Upper lobe of left lung (tissue), 4 donors: ENCODE measurements around the gene PRKD1.

ENCODE experiments used
- POLR2A ChIP-seq, 4 donors: fragments of 450-650 bp; IDR thresholded peaks; one replicate each; pipeline ENCODE4 v1.5.1; 2016 to 2017; ENCODE audit warnings: antibody characterized with exemption in 4 of 4, mild to moderate bottlenecking in 2 of 4
- POLR2AphosphoS5 ChIP-seq, 2 donors: sonication (generic); formaldehyde crosslinking; IDR thresholded peaks; one replicate each; pipeline ENCODE4 v1.5.1; 2017; ENCODE audit warnings: antibody characterized with exemption in 2 of 2
- TF ChIP-seq, protein P1 (sequence below), 6 experiments: fragments of 450-650 bp in 4 of 6; fragments of 200-600 bp in 2 of 6; sonication (generic) in 2 of 6; IDR thresholded peaks; one replicate each; pipeline ENCODE4 v1.5.1; 2016 to 2019; ENCODE audit warnings: antibody characterized with exemption in 6 of 6

DNA sequence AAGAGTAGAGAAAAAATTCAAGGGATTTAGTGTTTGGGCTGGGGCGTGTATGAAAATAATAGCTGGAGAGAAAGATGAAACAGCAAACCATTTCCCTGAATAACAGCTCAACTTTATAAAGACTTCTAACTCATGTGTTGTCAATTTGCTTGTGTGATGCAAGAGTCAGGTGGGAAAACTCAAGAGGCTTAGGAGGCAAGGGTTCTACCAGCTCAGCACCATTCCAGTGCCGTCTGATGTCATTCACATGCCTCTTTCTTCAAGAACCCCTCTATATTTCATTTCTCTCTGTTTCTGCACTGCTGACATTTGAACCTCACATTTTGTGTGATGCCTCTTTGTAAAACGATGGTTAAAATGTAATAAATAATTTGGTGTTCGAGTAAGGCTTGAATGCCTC lies 192.2 kb downstream of the PRKD1 start:
- TF ChIP-seq POLR2AphosphoS5 (IDR thresholded peaks at IDR 0.05) (no peak), POLR2A (IDR thresholded peaks at IDR 0.05) (no peak)
- TF ChIP-seq, protein P1, sequence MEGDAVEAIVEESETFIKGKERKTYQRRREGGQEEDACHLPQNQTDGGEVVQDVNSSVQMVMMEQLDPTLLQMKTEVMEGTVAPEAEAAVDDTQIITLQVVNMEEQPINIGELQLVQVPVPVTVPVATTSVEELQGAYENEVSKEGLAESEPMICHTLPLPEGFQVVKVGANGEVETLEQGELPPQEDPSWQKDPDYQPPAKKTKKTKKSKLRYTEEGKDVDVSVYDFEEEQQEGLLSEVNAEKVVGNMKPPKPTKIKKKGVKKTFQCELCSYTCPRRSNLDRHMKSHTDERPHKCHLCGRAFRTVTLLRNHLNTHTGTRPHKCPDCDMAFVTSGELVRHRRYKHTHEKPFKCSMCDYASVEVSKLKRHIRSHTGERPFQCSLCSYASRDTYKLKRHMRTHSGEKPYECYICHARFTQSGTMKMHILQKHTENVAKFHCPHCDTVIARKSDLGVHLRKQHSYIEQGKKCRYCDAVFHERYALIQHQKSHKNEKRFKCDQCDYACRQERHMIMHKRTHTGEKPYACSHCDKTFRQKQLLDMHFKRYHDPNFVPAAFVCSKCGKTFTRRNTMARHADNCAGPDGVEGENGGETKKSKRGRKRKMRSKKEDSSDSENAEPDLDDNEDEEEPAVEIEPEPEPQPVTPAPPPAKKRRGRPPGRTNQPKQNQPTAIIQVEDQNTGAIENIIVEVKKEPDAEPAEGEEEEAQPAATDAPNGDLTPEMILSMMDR (IDR thresholded peaks at IDR 0.05) = no peak
